ENCODE measurements around the gene EI24.

Gene EI24

GRCh38 chr11:125579811-125580210 is 10.5 kb downstream of the EI24 start:
- TF ChIP-seq CTCF (IDR thresholded peaks at IDR 0.05) = no peak
- H3K27ac ChIP-seq = no peak overlapping the region

DNA sequence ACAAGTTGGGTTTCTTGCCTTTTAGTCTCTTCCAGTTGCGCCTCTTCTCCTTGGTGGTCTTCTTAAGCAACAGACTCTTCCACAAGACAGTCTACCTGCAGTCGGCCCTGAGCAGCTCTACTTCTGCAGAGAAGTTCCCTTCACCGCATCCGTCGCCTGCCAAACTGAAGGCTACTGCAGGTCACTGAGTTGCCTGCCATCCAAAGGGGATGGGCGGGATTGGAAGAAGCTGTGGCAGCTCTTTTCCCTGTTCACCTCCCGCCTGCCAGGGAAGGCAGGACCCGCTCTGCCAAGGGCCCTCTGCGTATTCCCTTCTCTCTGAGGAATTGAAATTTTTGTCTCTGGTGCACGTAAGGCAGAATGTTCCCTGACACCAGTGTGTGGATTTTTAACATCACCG is 14.2 kb downstream of the EI24 start:
- TF ChIP-seq CTCF (IDR thresholded peaks at IDR 0.05) (no peak), ZFX (IDR thresholded peaks at IDR 0.05; ENCODE audit: borderline replicate concordance) (no peak)
- H3K27ac ChIP-seq = no peak overlapping the region

DNA sequence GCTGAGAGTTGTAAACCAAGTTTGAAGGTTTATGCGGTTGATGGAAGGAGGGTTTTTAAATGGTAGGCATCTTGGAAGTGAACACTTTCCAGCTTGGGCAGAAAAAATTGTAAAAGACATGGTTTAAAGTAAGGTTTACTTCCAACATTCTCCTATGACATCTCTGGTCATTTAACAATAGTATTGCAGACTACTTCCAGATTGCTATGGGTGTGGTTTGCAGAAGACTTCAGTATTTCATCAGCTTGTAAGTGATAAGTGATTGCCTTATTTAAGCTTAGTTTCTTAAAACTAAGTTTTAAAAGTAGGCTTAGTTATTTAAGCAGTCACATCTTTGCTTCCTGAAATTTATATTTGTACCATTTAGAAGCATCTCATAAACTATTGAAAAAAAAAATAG is 16.2 kb downstream of the EI24 start:
- no peak for TF ChIP-seq ZFX (IDR thresholded peaks at IDR 0.05; ENCODE audit: borderline replicate concordance)
- TF ChIP-seq CTCF (IDR thresholded peaks at IDR 0.05) = no peak
- no peak overlapping the region for H3K27ac ChIP-seq

- no peak for TF ChIP-seq CTCF (IDR thresholded peaks at IDR 0.05)
- no peak for TF ChIP-seq ZFX (IDR thresholded peaks at IDR 0.05; ENCODE audit: borderline replicate concordance)
- no peak overlapping the region for H3K27ac ChIP-seq
Measured at GRCh38 chr11:125586623-125587022, 17.3 kb downstream of the EI24 start.

DNA sequence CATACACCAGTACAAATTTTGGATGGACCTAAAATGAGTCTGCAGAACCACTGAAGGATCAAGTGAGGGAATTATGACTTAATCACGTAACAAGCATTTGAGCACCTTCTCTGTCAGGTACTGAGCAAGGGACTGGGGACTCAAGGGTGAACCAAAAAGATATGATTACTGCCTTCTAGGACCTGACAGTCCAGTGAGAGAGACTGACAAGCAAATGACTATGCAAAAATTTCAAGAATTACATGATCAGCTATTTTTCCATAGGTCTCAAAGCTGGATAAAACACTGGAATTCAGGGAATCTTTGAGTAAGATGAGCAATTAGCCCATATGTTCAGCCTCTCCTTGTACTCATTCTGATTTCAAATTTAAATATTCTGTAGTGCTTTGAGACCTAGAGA is 18.2 kb downstream of the EI24 start:
- TF ChIP-seq ZFX (IDR thresholded peaks at IDR 0.05; ENCODE audit: borderline replicate concordance) = no peak
- TF ChIP-seq CTCF (IDR thresholded peaks at IDR 0.05) = no peak

DNA sequence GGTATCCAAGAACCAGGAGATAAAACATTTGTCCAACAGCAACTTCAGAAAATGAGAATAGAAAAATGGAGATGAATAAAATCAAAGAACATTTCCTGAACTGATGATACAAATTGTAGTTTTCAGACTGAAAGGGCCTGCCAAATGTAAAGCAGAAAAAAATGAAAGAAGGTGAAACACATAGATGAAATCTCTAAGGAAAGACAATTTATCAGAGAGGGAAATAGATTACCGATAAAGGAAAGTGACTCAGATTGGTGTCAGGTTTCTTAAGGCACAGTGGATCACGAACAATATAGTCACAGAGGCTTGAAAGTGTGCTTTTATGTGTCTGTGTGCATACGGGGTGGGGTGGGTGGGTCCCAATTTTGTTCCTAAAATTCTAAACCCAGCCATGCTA is 19.2 kb downstream of the EI24 start:
- no peak for TF ChIP-seq ZFX (IDR thresholded peaks at IDR 0.05; ENCODE audit: borderline replicate concordance)
- TF ChIP-seq CTCF (IDR thresholded peaks at IDR 0.05) = no peak
- H3K27ac ChIP-seq = no peak overlapping the region

More for the DNA sequence above, 18.2 kb downstream of the EI24 start:
- no peak overlapping the region for H3K27ac ChIP-seq

DNA sequence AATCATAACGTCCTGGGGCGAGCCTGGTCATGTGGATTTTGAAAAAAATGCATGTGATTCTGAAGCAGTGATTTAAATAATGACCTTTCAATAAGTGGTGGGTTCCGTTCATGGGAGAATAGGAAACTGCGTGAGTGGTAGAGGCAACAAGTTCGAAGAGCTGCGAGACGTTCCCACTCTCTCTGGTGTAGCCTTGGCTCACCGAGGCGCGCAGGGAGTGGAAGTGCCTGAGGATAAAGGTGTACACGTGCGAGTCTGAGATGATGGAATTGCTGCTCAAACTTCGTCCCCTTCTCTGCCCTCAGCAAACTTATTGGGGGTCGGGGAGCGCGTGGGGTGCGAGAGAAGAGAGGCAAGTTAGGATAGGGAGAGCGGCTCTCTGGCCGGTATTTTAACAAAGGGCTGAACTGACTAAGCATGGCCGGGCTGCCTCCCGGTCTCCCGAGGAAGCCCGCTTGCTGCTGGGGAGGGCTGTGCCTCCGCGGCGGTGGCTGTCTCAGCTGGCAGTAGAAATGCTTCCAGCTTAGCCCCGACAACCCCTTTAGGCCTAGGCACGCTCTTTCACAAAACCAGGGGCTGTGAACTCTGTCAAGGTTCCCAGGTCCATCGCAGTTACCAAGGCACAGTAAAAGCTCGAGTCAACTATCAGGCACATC is 22.5 kb downstream of the EI24 start:
- TF ChIP-seq CTCF (IDR thresholded peaks at IDR 0.05) = no peak
- no peak for TF ChIP-seq ZFX (IDR thresholded peaks at IDR 0.05; ENCODE audit: borderline replicate concordance)
- peak overlapping the region; percentile 87 for H3K27ac ChIP-seq

Measured in 22Rv1 (cell line).